ENCODE data around the gene TEX38.

DNA sequence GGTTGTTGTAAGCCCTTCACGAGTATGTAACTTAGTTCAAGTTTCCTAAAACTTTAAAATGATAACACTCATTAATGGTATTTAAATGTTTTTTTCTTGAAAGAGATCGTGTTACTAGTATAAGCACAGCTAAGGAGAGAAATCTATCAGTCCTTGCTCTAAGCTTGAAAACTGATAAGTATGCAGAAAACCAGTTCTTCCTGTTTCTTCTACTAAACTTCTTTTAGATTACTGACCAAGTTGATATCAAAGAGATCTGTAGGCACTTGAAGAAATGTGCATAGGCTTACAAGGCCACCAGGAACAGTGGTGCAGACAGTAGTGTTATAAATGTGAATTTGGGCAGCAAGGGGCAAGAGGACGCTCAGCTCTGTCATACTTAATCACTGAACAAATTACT lies 43.3 kb downstream of the TEX38 start:
- no peak for TF ChIP-seq CTCF (conservative IDR thresholded peaks at IDR 0.05 in 1 of 2, IDR thresholded peaks at IDR 0.05 in 1 of 2; ENCODE audit: extremely low read depth in 1 of 2, insufficient read depth in 1 of 2, low read depth in 1 of 2, low read length in 2 of 2)
- TF ChIP-seq EZH2 (IDR thresholded peaks at IDR 0.05; ENCODE audit: borderline replicate concordance, low read length) = no peak
